Endothelial cell of umbilical vein (primary cell): Measurements from ENCODE around the gene PDLIM1. TPM values are rescaled to one million over a fixed set of nuclear protein-coding genes. Genes with fewer than 3 reads are reported as not detected.

Experiments
- BruUV-seq: library from RNA; stranded (reverse); fragments of 400-500 nt; replicated peaks from 2 replicates; lab custom pipeline; 2021; lab: Mats Ljungman, UMichigan
- CTCF ChIA-PET: fragments of 300-600, 350-600 bp; sonication (Branson Sonifier 250); formaldehyde crosslinking; loops from one replicate; lab custom pipeline; 2021; ENCODE audit warnings: antibody characterized with exemption, inconsistent platforms; lab: Charles Lee
- POLR2A ChIA-PET: fragments of 300-600, 350-600 bp; sonication (Branson Sonifier 250); formaldehyde crosslinking; loops from one replicate; lab custom pipeline; 2021; ENCODE audit warnings: antibody characterized with exemption, inconsistent platforms; lab: Charles Lee
- DNase-seq: peaks from one replicate; pipeline ENCODE4 v3.0.0-alpha.2; 2011; ENCODE audit warnings: low read depth, low spot score
- FAIRE-seq: peaks from 2 replicates; lab custom pipeline; 2011; peaks lifted over from hg19 to GRCh38; lab: Jason Lieb, UNC
- H2AFZ ChIP-seq: 2 replicates; pipeline ENCODE4 v1.6.0; 2012; ENCODE audit warnings: low read depth, low read length, control low read depth, inconsistent platforms
- H3K27ac ChIP-seq: 2 replicates; pipeline ENCODE4 v1.5.1; 2011; ENCODE audit warnings: low read depth, mild to moderate bottlenecking, control low read depth, low read length, moderate library complexity; ENCODE audit not compliant: insufficient read depth
- H3K27me3 ChIP-seq, 2 experiments: 2 replicates each; pipeline versions ENCODE4 v1.6.0 to v1.6.1; 2011; ENCODE audit warnings: low read length in 2 of 2, mixed read lengths in 1 of 2; ENCODE audit not compliant: control insufficient read depth in 2 of 2, insufficient read depth in 2 of 2
- H3K36me3 ChIP-seq, 2 experiments: 2 replicates in 1 of 2; 3 replicates in 1 of 2; pipeline ENCODE4 v1.5.1; 2011; ENCODE audit warnings: low read length in 2 of 2, mild to moderate bottlenecking in 1 of 2, moderate library complexity in 1 of 2; ENCODE audit not compliant: control insufficient read depth in 2 of 2, insufficient read depth in 2 of 2; ENCODE audit errors: extremely low read depth in 1 of 2
- H3K4me1 ChIP-seq: 3 replicates; pipeline ENCODE4 v1.5.1; 2011; ENCODE audit warnings: mild to moderate bottlenecking, low read length; ENCODE audit not compliant: control insufficient read depth, insufficient read depth; ENCODE audit errors: extremely low read depth
- H3K4me2 ChIP-seq: 2 replicates; pipeline ENCODE4 v1.6.1; 2011; ENCODE audit warnings: low read length, control low read depth, mixed read lengths; ENCODE audit not compliant: insufficient read depth
- H3K4me3 ChIP-seq, 3 experiments: fragments of 200-600 bp in 1 of 3; sonication (generic), shearing (Covaris generic) in 1 of 3; replicated peaks in 1 of 3; 2 replicates each; pipeline ENCODE4 v1.5.1; 2011 to 2016; ENCODE audit warnings: control low read depth in 3 of 3, low read length in 3 of 3, mild to moderate bottlenecking in 2 of 3, inconsistent platforms in 1 of 3, low read depth in 1 of 3, moderate library complexity in 1 of 3; ENCODE audit not compliant: insufficient read depth in 1 of 3
- H3K79me2 ChIP-seq: 2 replicates; pipeline ENCODE4 v1.6.0; 2012; ENCODE audit warnings: low read length, inconsistent platforms; ENCODE audit not compliant: control insufficient read depth, insufficient read depth
- H3K9ac ChIP-seq: replicated peaks from 2 replicates; pipeline ENCODE3; 2011; ENCODE audit warnings: low read length, control low read depth; ENCODE audit not compliant: insufficient read depth; ENCODE audit errors: extremely low read depth
- H3K9me1 ChIP-seq: replicated peaks from 3 replicates; pipeline ENCODE4 v1.6.0; 2011; ENCODE audit warnings: mild to moderate bottlenecking, low read length; ENCODE audit not compliant: control insufficient read depth, insufficient read depth; ENCODE audit errors: extremely low read depth
- H3K9me3 ChIP-seq: replicated peaks from 2 replicates; pipeline ENCODE4 v1.5.1; 2012; ENCODE audit warnings: low read length, inconsistent platforms; ENCODE audit not compliant: control insufficient read depth, insufficient read depth
- H4K20me1 ChIP-seq: replicated peaks from 2 replicates; pipeline ENCODE3; 2011; ENCODE audit warnings: mild to moderate bottlenecking, low read length; ENCODE audit not compliant: control insufficient read depth, insufficient read depth; ENCODE audit errors: extremely low read depth
- CTCF ChIP-seq, 2 donors: IDR thresholded peaks; 1 replicate in 1 of 2; 2 replicates in 1 of 2; pipeline ENCODE4 v1.5.1; 2011; ENCODE audit warnings: low read length in 2 of 2, mild to moderate bottlenecking in 2 of 2, moderate library complexity in 2 of 2, control low read depth in 1 of 2, inconsistent platforms in 1 of 2, low read depth in 1 of 2; ENCODE audit not compliant: insufficient read depth in 1 of 2; ENCODE audit errors: extremely low read depth in 1 of 2
- EZH2 ChIP-seq: IDR thresholded peaks from 2 replicates; pipeline ENCODE4 v1.6.1; 2012; ENCODE audit warnings: borderline replicate concordance, low read depth, mild to moderate bottlenecking, moderate library complexity, low read length, inconsistent platforms; ENCODE audit not compliant: severe bottlenecking
- FOS ChIP-seq: IDR thresholded peaks from 2 replicates; pipeline ENCODE4 v1.6.1; 2011; ENCODE audit warnings: mild to moderate bottlenecking, low read length, moderate library complexity, borderline replicate concordance; ENCODE audit not compliant: insufficient read depth
- GATA2 ChIP-seq: IDR thresholded peaks from 2 replicates; pipeline ENCODE4 v1.7.0; 2011; ENCODE audit warnings: low read depth, mild to moderate bottlenecking, moderate library complexity, mixed read lengths, low read length; ENCODE audit not compliant: insufficient read length, insufficient read depth
- JUN ChIP-seq: IDR thresholded peaks from 2 replicates; pipeline ENCODE4 v1.6.1; 2011; ENCODE audit warnings: borderline replicate concordance, low read depth; ENCODE audit not compliant: insufficient read length, insufficient read depth
- MAX ChIP-seq: IDR thresholded peaks from 2 replicates; pipeline ENCODE4 v1.6.1; 2011; ENCODE audit not compliant: insufficient read depth, insufficient read length
- MYC ChIP-seq: IDR thresholded peaks from one replicate; pipeline ENCODE4 v1.6.1; 2011; ENCODE audit warnings: mild to moderate bottlenecking, low read depth, low read length
- POLR2A ChIP-seq: IDR thresholded peaks from 2 replicates; pipeline ENCODE4 v1.6.1; 2012; ENCODE audit warnings: low read depth, mild to moderate bottlenecking, control low read depth, low read length
- POLR2AphosphoS5 ChIP-seq: IDR thresholded peaks from 2 replicates; pipeline ENCODE4 v1.6.1; 2012; ENCODE audit warnings: low read depth, mild to moderate bottlenecking, control low read depth, low read length, moderate library complexity; ENCODE audit not compliant: insufficient read depth
- dilution Hi-C: fragments of 300-500 bp; cut with MboI; formaldehyde crosslinking; loops from one replicate; pipeline ENCODE4 v1.15.0; 2019; ENCODE audit warnings: low sequenced_read_pairs; ENCODE audit not compliant: extremely low pct_ligation_motif_present
- intact Hi-C: fragments of 100-400 bp; cut with micrococcal nuclease; formaldehyde crosslinking; loops from one replicate; pipeline ENCODE4 v1.10.0; 2022
- polyA plus RNA-seq, 4 experiments: library from polyadenylated mRNA; depleted of rRNA in 3 of 4; stranded (reverse) in 3 of 4; unstranded in 1 of 4; fragments of >200 nt; gene quantifications; 2 replicates each; pipeline versions ENCODE4 v1.2.1 to v1.2.3, GENCODE V29; 2011 to 2012; ENCODE audit warnings: missing spikeins in 1 of 4
- total RNA-seq: library from RNA; stranded (reverse); gene quantifications from 2 replicates; pipeline ENCODE4 v1.2.3, GENCODE V29; 2021

The PDLIM1 gene
- total and polyA plus RNA-seq, 2 donors (not counting 3 experiments of a cell fraction or from before 2014, with no cell fraction given): 91.1 to 122 TPM

GRCh38 chr10:95291365-95292039 lies 699 bp upstream of the PDLIM1 start:
- peak overlapping the region; percentile 69 for H2AFZ ChIP-seq
- H3K27me3 ChIP-seq: no peaks in the 10 kb centered on the region
- intact Hi-C loops: loop anchor here (2.0 kb wide), 1 partner anchor 71 kb away; no protein-coding TSS in a partner anchor
- TSS peak; percentile 64 for BruUV-seq
- no peak for TF ChIP-seq CTCF (IDR thresholded peaks at IDR 0.05; ENCODE audit: extremely low read depth in 1 of 2, insufficient read depth in 1 of 2, low read depth in 1 of 2, low read length in 2 of 2)
- no peak for TF ChIP-seq JUN
- no peak for TF ChIP-seq EZH2
- no peak for TF ChIP-seq MAX
- TF ChIP-seq POLR2AphosphoS5: no peak
- no peak for TF ChIP-seq POLR2A
- no peak for TF ChIP-seq MYC
- TF ChIP-seq GATA2: no peak
- TF ChIP-seq FOS: no peak
- no peaks in the 10 kb centered on the region for H4K20me1 ChIP-seq
- POLR2A ChIA-PET: no interaction called here
- H3K4me2 ChIP-seq: peak overlapping the region; percentile 72
- H3K4me3 ChIP-seq: peak overlapping the region in 2 of 3 experiments; percentile 61 to 91
- DNase-seq: no peak
- dilution Hi-C loops: no loop called here
- no peaks in the 10 kb centered on the region for H3K9me1 ChIP-seq
- H3K36me3 ChIP-seq: no peaks in the 10 kb centered on the region
- CTCF ChIA-PET: interaction anchor here (0.7 to 1.4 kb wide), 2 partner anchors 46 to 72 kb away, joined by 3 to 4 read pairs; no protein-coding TSS in a partner anchor
- peaks cover 36% of the 10 kb centered on the region for H3K4me1 ChIP-seq
- FAIRE-seq: no peak
- H3K9ac ChIP-seq: peak overlapping the region; percentile 73
- H3K27ac ChIP-seq: no peak overlapping the region
- H3K9me3 ChIP-seq: no peaks in the 10 kb centered on the region
- H3K79me2 ChIP-seq: peaks cover 35% of the 10 kb centered on the region
